Measurements from ENCODE around the gene PUDP. TPM values are rescaled to one million over a fixed set of nuclear protein-coding genes. Genes with fewer than 3 reads are reported as not detected.

The PUDP gene
- total RNA-seq, 2 donors from 2014 or later, result 15.8 to 41.9 TPM

Small RNA genes lying within 50 kb of the gene (microRNA-seq; reads per million reads assigned to microRNA genes)
- gene MIR4767 (ENCODE audit: borderline number of aligned reads in 2 of 2, borderline replicate concordance in 2 of 2), result 0 to 0.47 reads per million in 2 donors

Small RNA genes lying within 50 kb of the gene (small RNA-seq; reads per million reads assigned to genes)
- gene MIR4767, result not detected

Other genes starting within 250 kb of the PUDP start
- 1 to 10 TPM; 3.6 TPM for gene STS, start 441 bp downstream of the PUDP start, total RNA-seq

All from body of pancreas (tissue), 4 donors.